Skeletal muscle tissue (tissue), 4 donors: ENCODE measurements around the gene TFPT. TPM values are rescaled to one million over a fixed set of nuclear protein-coding genes. Genes with fewer than 3 reads are reported as not detected.

ENCODE experiments used
- H3K27ac ChIP-seq: one replicate; pipeline ENCODE4 v1.7.0; 2013; ENCODE audit warnings: mild to moderate bottlenecking, low read depth, low read length, inconsistent platforms
- H3K27me3 ChIP-seq, 3 donors: one replicate each; pipeline ENCODE4 v1.7.0; 2013; ENCODE audit warnings: low read length in 3 of 3; ENCODE audit not compliant: control insufficient read depth in 3 of 3, insufficient read depth in 3 of 3
- H3K36me3 ChIP-seq, 3 donors: one replicate each; pipeline ENCODE4 v1.7.0; 2013; ENCODE audit warnings: low read length in 3 of 3; ENCODE audit not compliant: control insufficient read depth in 3 of 3, insufficient read depth in 3 of 3
- H3K4me1 ChIP-seq, 3 donors: one replicate each; pipeline ENCODE4 v1.7.0; 2013; ENCODE audit warnings: low read length in 3 of 3, mild to moderate bottlenecking in 3 of 3; ENCODE audit not compliant: control insufficient read depth in 3 of 3, insufficient read depth in 3 of 3
- H3K4me3 ChIP-seq, 3 donors: one replicate each; pipeline ENCODE4 v1.7.0; 2013; ENCODE audit warnings: low read length in 3 of 3
- H3K9ac ChIP-seq, 3 donors: one replicate each; pipeline ENCODE4 v1.7.0; 2013; ENCODE audit warnings: low read length in 3 of 3, mild to moderate bottlenecking in 3 of 3, moderate library complexity in 2 of 3, low read depth in 1 of 3
- H3K9me3 ChIP-seq, 3 donors: one replicate each; pipeline ENCODE4 v1.7.0; 2013; ENCODE audit warnings: low read length in 3 of 3; ENCODE audit not compliant: control insufficient read depth in 3 of 3
- total RNA-seq: library from RNA; depleted of rRNA; stranded (reverse); fragments of >200 nt; gene quantifications from one replicate; pipeline ENCODE4 v1.2.3, GENCODE V29; 2014
- donor health status: Osteomylitis.

Gene TFPT
- total RNA-seq, 1 donor from 2014 or later: 12.0 TPM

GRCh38 chr19:54094426-54095000 is 20.9 kb downstream of the TFPT start:
- Histone ChIP-seq H3K27me3 (peaks cover 18 to 27% (median 21%) of the 10 kb centered on the region in 3 donors), H3K9ac (no peak overlapping the region)

GRCh38 chr19:54084410-54084809 is 31.0 kb downstream of the TFPT start:
- Histone ChIP-seq H3K9me3 (peaks cover 2 to 6% (median 5%) of the 10 kb centered on the region in 3 donors), H3K27ac (no peak overlapping the region), H3K4me1 (no peaks in the 10 kb centered on the region), H3K9ac (no peak overlapping the region), H3K4me3 (no peak overlapping the region), H3K27me3 (peaks cover 0 to 2% (median 0%) of the 10 kb centered on the region in 3 donors), H3K36me3 (no peaks in the 10 kb centered on the region)

More at GRCh38 chr19:54094426-54095000, 20.9 kb downstream of the TFPT start:
- Histone ChIP-seq H3K9me3 (no peaks in the 10 kb centered on the region), H3K36me3 (no peaks in the 10 kb centered on the region), H3K4me3 (no peak overlapping the region), H3K4me1 (peaks cover 0 to 4% (median 2%) of the 10 kb centered on the region in 3 donors), H3K27ac (no peak overlapping the region)

- H3K36me3 ChIP-seq: no peaks in the 10 kb centered on the region
- H3K9ac ChIP-seq: no peak within 1 kb of the TSS
- H3K9me3 ChIP-seq: peaks cover 2 to 6% (median 5%) of the 10 kb centered on the region in 3 donors
- no peaks in the 10 kb centered on the region for H3K4me1 ChIP-seq
- no peak within 1 kb of the TSS for H3K4me3 ChIP-seq
- no peak within 1 kb of the TSS for H3K27ac ChIP-seq
- peaks cover 0 to 4% (median 0%) of the 10 kb centered on the region in 3 donors for H3K27me3 ChIP-seq
Measured at GRCh38 chr19:54081032-54081431, 34.4 kb downstream of the TFPT start, which contains the start of gene TARM1. Gene TARM1, minus strand, starts transcription at chr19:54081365. Its CDS starts 25 bp downstream, at chr19:54081340.

- Histone ChIP-seq H3K27me3 (peaks cover 0 to 4% (median 0%) of the 10 kb centered on the region in 3 donors), H3K27ac (no peak overlapping the region), H3K9ac (no peak overlapping the region), H3K36me3 (no peaks in the 10 kb centered on the region), H3K9me3 (peaks cover 5 to 6% (median 6%) of the 10 kb centered on the region in 3 donors), H3K4me1 (no peaks in the 10 kb centered on the region), H3K4me3 (no peak overlapping the region)
Measured at GRCh38 chr19:54077334-54077733, 38.1 kb downstream of the TFPT start.

GRCh38 chr19:54074851-54075250 is 40.6 kb downstream of the TFPT start:
- Histone ChIP-seq H3K9me3 (peaks cover 0 to 5% (median 2%) of the 10 kb centered on the region in 3 donors), H3K27me3 (peaks cover 0 to 4% (median 0%) of the 10 kb centered on the region in 3 donors), H3K4me3 (no peak overlapping the region), H3K4me1 (no peaks in the 10 kb centered on the region), H3K27ac (no peak overlapping the region), H3K36me3 (no peaks in the 10 kb centered on the region), H3K9ac (no peak overlapping the region)

GRCh38 chr19:54073829-54074228 is 41.6 kb downstream of the TFPT start:
- Histone ChIP-seq H3K4me1 (no peaks in the 10 kb centered on the region), H3K36me3 (no peaks in the 10 kb centered on the region)

GRCh38 chr19:54069470-54069869 is 46.0 kb downstream of the TFPT start:
- peaks cover 0 to 10% (median 3%) of the 10 kb centered on the region in 3 donors for H3K9me3 ChIP-seq
- H3K36me3 ChIP-seq: no peaks in the 10 kb centered on the region
- no peak overlapping the region for H3K27ac ChIP-seq
- H3K4me1 ChIP-seq: no peaks in the 10 kb centered on the region
- H3K9ac ChIP-seq: no peak overlapping the region
- no peaks in the 10 kb centered on the region for H3K27me3 ChIP-seq
- no peak overlapping the region for H3K4me3 ChIP-seq

More at GRCh38 chr19:54073829-54074228, 41.6 kb downstream of the TFPT start:
- no peak overlapping the region for H3K4me3 ChIP-seq
- no peak overlapping the region for H3K9ac ChIP-seq
- peaks cover 0 to 1% (median 0%) of the 10 kb centered on the region in 3 donors for H3K27me3 ChIP-seq
- no peak overlapping the region for H3K27ac ChIP-seq
- H3K9me3 ChIP-seq: peaks cover 0 to 10% (median 3%) of the 10 kb centered on the region in 3 donors

GRCh38 chr19:54063350-54064116 is 51.9 kb downstream of the TFPT start, which contains the start of gene VSTM1:
Gene VSTM1, minus strand, starts transcription at chr19:54063897. Its CDS starts 120 bp downstream, at chr19:54063777.
- Histone ChIP-seq H3K36me3 (no peaks in the 10 kb centered on the region), H3K27me3 (no peaks in the 10 kb centered on the region), H3K9me3 (no peaks in the 10 kb centered on the region), H3K4me3 (no peak within 1 kb of the TSS), H3K9ac (no peak within 1 kb of the TSS), H3K27ac (no peak within 1 kb of the TSS), H3K4me1 (no peaks in the 10 kb centered on the region)

- no peaks in the 10 kb centered on the region for H3K4me1 ChIP-seq
- H3K9me3 ChIP-seq: no peaks in the 10 kb centered on the region
- no peak overlapping the region for H3K27ac ChIP-seq
- no peaks in the 10 kb centered on the region for H3K36me3 ChIP-seq
- no peaks in the 10 kb centered on the region for H3K27me3 ChIP-seq
- H3K4me3 ChIP-seq: no peak overlapping the region
- no peak overlapping the region for H3K9ac ChIP-seq
Measured at GRCh38 chr19:54062643-54063042, 52.8 kb downstream of the TFPT start.
